ENCODE measurements around the gene ADRB2. TPM values are rescaled to one million over a fixed set of nuclear protein-coding genes. Genes with fewer than 3 reads are reported as not detected.

ADRB2 gene
- total RNA-seq, 1 experiment from 2014 or later = 0.26 TPM

DNA sequence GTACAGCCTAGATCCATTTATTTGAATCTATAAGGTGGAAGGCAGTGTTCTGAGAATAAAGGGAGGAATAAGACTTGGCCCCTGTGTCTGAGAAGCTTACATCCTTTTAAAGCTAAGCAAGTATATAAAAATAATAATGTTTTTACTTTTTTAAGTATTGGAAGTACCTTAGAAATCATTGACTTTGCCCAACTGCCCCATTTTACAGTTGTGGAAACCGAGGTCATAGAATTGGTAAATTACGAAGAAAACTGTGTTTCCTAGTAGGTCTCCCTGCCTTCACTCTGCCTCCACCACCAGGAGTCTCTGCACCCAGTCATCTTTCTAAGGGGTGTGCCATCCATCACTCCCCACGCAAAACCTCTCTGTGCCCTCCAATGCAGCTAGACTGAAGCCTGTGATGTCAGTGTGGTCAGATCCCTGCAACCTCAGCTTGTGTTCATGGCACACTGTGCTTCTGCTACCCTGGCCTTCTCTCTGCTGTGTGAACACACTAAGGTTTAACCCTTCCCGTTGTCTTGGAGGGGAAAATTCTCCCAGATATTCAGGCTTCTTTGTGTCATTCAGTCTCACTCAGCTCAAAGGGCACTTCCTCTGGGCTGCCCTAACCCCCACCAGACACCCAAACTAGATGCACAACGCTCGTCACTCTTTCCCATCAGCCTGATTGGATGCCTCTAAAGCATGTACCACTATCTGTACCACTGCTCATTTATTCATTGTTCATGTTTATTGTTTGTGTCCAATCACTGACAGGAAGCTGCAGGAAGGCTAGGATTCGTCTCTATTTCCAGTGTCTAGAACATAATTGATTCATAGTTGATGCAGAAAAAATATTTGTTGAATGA is 18.2 kb downstream of the ADRB2 start:
- no peak overlapping the region for H2BK5ac ChIP-seq (ENCODE audit: insufficient read length, low read length)
- TF ChIP-seq, protein P1, sequence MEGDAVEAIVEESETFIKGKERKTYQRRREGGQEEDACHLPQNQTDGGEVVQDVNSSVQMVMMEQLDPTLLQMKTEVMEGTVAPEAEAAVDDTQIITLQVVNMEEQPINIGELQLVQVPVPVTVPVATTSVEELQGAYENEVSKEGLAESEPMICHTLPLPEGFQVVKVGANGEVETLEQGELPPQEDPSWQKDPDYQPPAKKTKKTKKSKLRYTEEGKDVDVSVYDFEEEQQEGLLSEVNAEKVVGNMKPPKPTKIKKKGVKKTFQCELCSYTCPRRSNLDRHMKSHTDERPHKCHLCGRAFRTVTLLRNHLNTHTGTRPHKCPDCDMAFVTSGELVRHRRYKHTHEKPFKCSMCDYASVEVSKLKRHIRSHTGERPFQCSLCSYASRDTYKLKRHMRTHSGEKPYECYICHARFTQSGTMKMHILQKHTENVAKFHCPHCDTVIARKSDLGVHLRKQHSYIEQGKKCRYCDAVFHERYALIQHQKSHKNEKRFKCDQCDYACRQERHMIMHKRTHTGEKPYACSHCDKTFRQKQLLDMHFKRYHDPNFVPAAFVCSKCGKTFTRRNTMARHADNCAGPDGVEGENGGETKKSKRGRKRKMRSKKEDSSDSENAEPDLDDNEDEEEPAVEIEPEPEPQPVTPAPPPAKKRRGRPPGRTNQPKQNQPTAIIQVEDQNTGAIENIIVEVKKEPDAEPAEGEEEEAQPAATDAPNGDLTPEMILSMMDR (conservative IDR thresholded peaks at IDR 0.05) = no peak; the same call in 2 of the 3 replicates
- no peak overlapping the region for H3T11ph ChIP-seq (ENCODE audit: low read length)
- no peak overlapping the region for H3K23ac ChIP-seq (ENCODE audit: insufficient read length, low read depth, low read length)
- H3K56ac ChIP-seq (ENCODE audit: insufficient read length, low read depth, low read length) = no peak overlapping the region
- no peak overlapping the region for H3K9ac ChIP-seq (ENCODE audit: extremely low read depth, insufficient read length, low read length)
- no peak overlapping the region for H4K91ac ChIP-seq (ENCODE audit: insufficient read length, low read depth, low read length)
- H3K79me1 ChIP-seq (ENCODE audit: insufficient read depth, low read depth, low read length, poor library complexity, severe bottlenecking) = no peaks in the 10 kb centered on the region
- Mint-ChIP-seq H3K4me1 (peaks cover 5 to 10% of the 10 kb centered on the region in 2 experiments; a peak in 3 of 4 replicates), H3K9me3 (no peaks in the 10 kb centered on the region), H3K27ac (no peak overlapping the region; a peak in 1 of 7 replicates), H3K4me3 (no peak overlapping the region; a peak in 1 of 5 replicates), H3K27me3 (ENCODE audit: low read depth) (peaks cover 3% of the 10 kb centered on the region), H3K36me3 (ENCODE audit: insufficient read depth in 1 of 3, low read depth in 3 of 3) (no peaks in the 10 kb centered on the region)
- no peak overlapping the region for H3K4me2 ChIP-seq (ENCODE audit: insufficient read depth, insufficient read length, low read length)
- H2BK12ac ChIP-seq (ENCODE audit: insufficient read length, low read depth, low read length) = no peak overlapping the region
- no peak overlapping the region for H3K4ac ChIP-seq (ENCODE audit: low read depth, low read length)
- DNase-seq = no peak
- H2AK5ac ChIP-seq (ENCODE audit: insufficient read length, low read length) = no peak overlapping the region
- no peaks in the 10 kb centered on the region for H3K4me1 ChIP-seq (ENCODE audit: insufficient read depth, low read length)
- H4K20me1 ChIP-seq (ENCODE audit: control insufficient read depth, insufficient read depth, insufficient read length) = no peaks in the 10 kb centered on the region
- no peaks in the 10 kb centered on the region for H3K23me2 ChIP-seq (ENCODE audit: insufficient read length, low read depth, low read length, poor library complexity, severe bottlenecking)
- no peaks in the 10 kb centered on the region for H3K9me3 ChIP-seq (ENCODE audit: control insufficient read depth, low read depth, low read length)
- H3K18ac ChIP-seq (ENCODE audit: insufficient read length, low read depth, low read length) = no peak overlapping the region
- no peaks in the 10 kb centered on the region for H3K27me3 ChIP-seq (ENCODE audit: insufficient read depth, low read length)
- no peaks in the 10 kb centered on the region for H3K79me2 ChIP-seq (ENCODE audit: insufficient read depth, low read length)
- no peak overlapping the region for H4K5ac ChIP-seq (ENCODE audit: insufficient read length, low read depth, low read length)
- no CpG with 5 or more reads among the region's 7 CpGs for WGBS (ENCODE audit: extremely low coverage, insufficient read length, low lambda C conversion rate)
- H3K27ac ChIP-seq (ENCODE audit: insufficient read length, low read depth, low read length) = no peak overlapping the region
- H2BK20ac ChIP-seq (ENCODE audit: low read depth, low read length, poor library complexity, severe bottlenecking) = no peak overlapping the region
- no peak overlapping the region for H4K8ac ChIP-seq (replicated peaks; ENCODE audit: insufficient read length, low read depth, low read length)
- no peak overlapping the region for H2BK120ac ChIP-seq (ENCODE audit: low read depth, low read length, poor library complexity, severe bottlenecking)
- no peak overlapping the region for H2BK15ac ChIP-seq (ENCODE audit: low read depth, low read length)
- no peak overlapping the region for H3K14ac ChIP-seq (ENCODE audit: insufficient read depth, low read length)
- H2AFZ ChIP-seq (ENCODE audit: low read length) = no peak overlapping the region

Data from H9 (cell line).